ENCODE measurements around the gene OR13C9. TPM values are rescaled to one million over a fixed set of nuclear protein-coding genes. Genes with fewer than 3 reads are reported as not detected.
"Not testable (repeated sequence)": the region's sequence is repeated elsewhere in the genome, so short reads cannot be mapped to it uniquely, and the experiment has no call there.

The OR13C9 gene, protein sequence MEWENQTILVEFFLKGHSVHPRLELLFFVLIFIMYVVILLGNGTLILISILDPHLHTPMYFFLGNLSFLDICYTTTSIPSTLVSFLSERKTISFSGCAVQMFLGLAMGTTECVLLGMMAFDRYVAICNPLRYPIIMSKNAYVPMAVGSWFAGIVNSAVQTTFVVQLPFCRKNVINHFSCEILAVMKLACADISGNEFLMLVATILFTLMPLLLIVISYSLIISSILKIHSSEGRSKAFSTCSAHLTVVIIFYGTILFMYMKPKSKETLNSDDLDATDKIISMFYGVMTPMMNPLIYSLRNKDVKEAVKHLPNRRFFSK
- total RNA-seq = not detected in 2 replicates

DNA sequence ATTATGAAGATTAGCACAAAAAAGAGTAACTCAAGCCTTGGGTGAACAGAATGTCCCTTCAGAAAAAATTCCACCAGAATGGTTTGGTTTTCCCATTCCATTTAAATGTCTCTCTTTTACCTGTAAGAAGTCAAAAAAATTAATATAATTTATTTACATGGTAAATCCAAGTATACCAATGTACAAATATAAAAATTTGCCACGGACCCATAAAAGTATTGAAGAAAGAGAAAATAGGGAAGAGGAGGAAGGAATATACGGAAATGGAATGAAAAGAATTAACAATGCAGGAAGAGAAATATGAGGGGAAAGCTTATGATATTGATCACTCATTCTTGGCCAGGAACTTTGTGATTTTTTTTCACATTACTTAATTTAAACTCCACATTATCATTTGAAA, at the start of gene OR13C9:
Gene OR13C9, minus strand, starts transcription at position 101 of the 400 bp plus-strand sequence. Its CDS starts 0 bp downstream, at position 101.
- ATAC-seq (ENCODE audit: low read depth) = no peak
- CTCF ChIA-PET = no interaction called here
- H3K9me3 Mint-ChIP-seq = no peaks in the 10 kb centered on the region
- H3K27ac Mint-ChIP-seq = no peak within 1 kb of the TSS
- no peaks in the 10 kb centered on the region for H3K27me3 Mint-ChIP-seq
- POLR2A ChIA-PET = no interaction called here
- TF ChIP-seq, protein P1, sequence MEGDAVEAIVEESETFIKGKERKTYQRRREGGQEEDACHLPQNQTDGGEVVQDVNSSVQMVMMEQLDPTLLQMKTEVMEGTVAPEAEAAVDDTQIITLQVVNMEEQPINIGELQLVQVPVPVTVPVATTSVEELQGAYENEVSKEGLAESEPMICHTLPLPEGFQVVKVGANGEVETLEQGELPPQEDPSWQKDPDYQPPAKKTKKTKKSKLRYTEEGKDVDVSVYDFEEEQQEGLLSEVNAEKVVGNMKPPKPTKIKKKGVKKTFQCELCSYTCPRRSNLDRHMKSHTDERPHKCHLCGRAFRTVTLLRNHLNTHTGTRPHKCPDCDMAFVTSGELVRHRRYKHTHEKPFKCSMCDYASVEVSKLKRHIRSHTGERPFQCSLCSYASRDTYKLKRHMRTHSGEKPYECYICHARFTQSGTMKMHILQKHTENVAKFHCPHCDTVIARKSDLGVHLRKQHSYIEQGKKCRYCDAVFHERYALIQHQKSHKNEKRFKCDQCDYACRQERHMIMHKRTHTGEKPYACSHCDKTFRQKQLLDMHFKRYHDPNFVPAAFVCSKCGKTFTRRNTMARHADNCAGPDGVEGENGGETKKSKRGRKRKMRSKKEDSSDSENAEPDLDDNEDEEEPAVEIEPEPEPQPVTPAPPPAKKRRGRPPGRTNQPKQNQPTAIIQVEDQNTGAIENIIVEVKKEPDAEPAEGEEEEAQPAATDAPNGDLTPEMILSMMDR (IDR thresholded peaks at IDR 0.05) = no peak
- H3K4me1 Mint-ChIP-seq = no peaks in the 10 kb centered on the region
- DNase-seq = no peak
- H3K4me3 Mint-ChIP-seq = no peak within 1 kb of the TSS
- no peaks in the 10 kb centered on the region for H3K36me3 Mint-ChIP-seq (ENCODE audit: low read depth)
- intact Hi-C loops (cut with micrococcal nuclease) = no loop called here

DNA sequence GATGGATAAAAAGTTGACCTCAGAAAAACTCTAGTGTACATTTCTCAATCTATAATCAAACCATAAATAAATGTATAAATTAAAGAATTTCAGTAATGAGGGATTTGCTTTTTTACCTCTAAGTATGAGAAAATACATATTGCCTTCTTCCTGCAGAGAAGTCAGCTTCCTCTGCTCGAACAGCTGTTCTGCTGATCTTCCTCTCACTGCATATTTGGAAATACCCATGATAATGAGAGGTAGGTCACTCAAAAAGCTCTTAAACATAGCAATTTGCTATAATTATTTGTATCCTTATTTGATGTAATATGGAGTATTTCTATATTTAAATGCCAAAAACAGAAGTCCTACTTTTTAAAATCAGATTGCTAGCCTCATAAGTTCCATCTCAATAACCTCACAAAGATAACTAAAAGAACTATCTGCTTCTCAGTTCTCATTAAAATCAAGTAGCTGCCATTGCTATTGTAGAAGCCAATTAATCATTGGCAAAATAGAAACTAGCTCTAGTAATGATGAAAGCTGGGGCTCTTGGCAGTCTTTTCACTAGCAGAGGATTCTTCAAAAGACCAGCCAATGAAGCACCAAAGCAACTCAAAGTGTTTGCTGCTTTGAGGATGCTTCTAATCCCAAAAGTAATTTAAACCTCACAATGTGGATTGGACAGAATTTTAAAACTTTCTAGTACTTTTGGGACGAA, 40.6 kb upstream of the OR13C9 start:
- ChIA-PET CTCF (no interaction called here), POLR2A (no interaction called here)
- Mint-ChIP-seq H3K9me3 (peaks cover 1% of the 10 kb centered on the region), H3K36me3 (ENCODE audit: low read depth) (no peaks in the 10 kb centered on the region), H3K4me3 (no peak overlapping the region), H3K27ac (no peak overlapping the region), H3K4me1 (no peaks in the 10 kb centered on the region), H3K27me3 (no peaks in the 10 kb centered on the region)
- TF ChIP-seq, protein P1 (IDR thresholded peaks at IDR 0.05) = no peak
- intact Hi-C loops (cut with micrococcal nuclease) = no loop called here
- no peak for ATAC-seq (ENCODE audit: low read depth)
- DNase-seq = no peak

DNA sequence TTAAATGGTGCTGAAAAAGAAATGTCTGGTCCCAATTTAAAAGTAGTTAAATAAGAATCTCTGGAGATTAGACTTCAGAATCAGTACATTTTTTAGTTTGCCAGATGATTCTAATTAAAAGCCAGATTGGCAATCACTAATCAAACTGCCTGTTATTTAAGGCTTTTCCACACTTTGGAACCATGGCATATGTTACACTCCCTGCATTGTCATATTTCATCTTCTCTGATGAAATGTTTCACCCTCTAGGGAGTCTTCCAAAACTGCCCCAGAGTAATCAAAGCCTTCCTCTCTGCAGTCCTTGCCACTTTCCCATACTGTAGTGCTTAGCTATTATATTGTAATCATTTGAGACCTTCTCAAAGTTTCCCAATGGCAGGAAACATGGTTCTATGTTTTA, 17.5 kb upstream of the OR13C9 start:
- DNase-seq = no peak
- CTCF ChIA-PET = no interaction called here
- Mint-ChIP-seq H3K4me1 (no peaks in the 10 kb centered on the region), H3K27me3 (no peaks in the 10 kb centered on the region), H3K36me3 (ENCODE audit: low read depth) (no peaks in the 10 kb centered on the region), H3K27ac (no peak overlapping the region), H3K9me3 (peaks cover 15% of the 10 kb centered on the region), H3K4me3 (no peak overlapping the region)
- ATAC-seq (ENCODE audit: low read depth) = no peak
- POLR2A ChIA-PET = no interaction called here
- intact Hi-C loops (cut with micrococcal nuclease) = no loop called here
- TF ChIP-seq, protein P1 (IDR thresholded peaks at IDR 0.05) = no peak

DNA sequence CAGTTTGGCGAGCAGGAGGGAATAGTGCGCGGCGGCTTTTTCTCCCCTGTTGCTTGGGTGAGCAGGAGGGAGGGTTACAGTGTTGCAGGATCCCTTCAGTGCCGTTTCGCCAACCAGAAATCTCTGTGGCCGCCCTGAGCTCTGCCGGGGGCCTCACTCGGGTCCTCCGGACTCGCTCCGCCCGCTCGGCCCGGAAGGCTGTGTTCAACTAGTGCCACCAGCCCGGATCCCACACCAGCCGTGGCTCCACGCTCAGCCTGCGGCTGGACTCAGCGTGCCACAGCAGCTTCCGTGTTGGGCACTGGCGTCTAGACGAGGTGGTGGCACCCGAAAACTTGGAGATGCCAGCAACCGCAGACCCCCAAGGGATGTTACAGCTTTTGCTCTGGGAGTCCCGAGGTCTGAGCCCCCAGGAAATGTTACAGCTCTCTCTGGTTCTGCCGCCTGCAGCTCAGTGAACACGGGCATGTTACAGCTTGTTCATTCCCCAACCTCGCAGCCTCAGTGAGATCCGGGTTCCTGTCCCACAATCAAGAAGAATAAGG, 16.0 kb upstream of the OR13C9 start:
- intact Hi-C loops (cut with micrococcal nuclease) = no loop called here
- Mint-ChIP-seq H3K36me3 (ENCODE audit: low read depth) (no peaks in the 10 kb centered on the region), H3K9me3 (peaks cover 8% of the 10 kb centered on the region), H3K4me1 (no peaks in the 10 kb centered on the region), H3K27ac (no peak overlapping the region), H3K27me3 (no peaks in the 10 kb centered on the region), H3K4me3 (no peak overlapping the region)
- POLR2A ChIA-PET = no interaction called here
- no peak for ATAC-seq (ENCODE audit: low read depth)
- CTCF ChIA-PET = no interaction called here
- no peak for DNase-seq
- TF ChIP-seq, protein P1 (IDR thresholded peaks at IDR 0.05) = no peak

DNA sequence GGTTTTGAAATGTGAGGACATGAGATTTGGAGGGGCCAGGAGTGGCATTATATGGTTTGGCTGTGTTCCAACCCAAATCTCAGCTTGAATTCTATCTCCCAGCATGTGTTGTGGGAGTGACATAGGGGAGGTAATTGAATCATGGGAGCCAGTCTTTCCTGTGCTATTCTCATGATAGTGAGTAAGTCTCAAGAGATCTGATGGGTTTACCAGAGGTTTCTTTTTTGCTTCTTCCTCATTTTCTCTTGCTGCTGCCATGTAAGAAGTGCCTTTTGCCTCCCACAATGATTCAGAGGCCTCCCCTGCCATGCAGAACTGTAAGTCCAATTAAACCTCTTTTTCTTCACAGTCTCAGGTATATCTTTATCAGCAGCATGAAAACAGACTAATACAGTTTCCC, 8.0 kb upstream of the OR13C9 start:
- ATAC-seq (ENCODE audit: low read depth); DNase-seq; POLR2A ChIA-PET; H3K4me1 Mint-ChIP-seq; H3K27me3 Mint-ChIP-seq; H3K36me3 Mint-ChIP-seq (ENCODE audit: low read depth); H3K4me3 Mint-ChIP-seq; H3K9me3 Mint-ChIP-seq; intact Hi-C loops (cut with micrococcal nuclease); CTCF ChIA-PET; H3K27ac Mint-ChIP-seq: not testable (repeated sequence)
